OCI-M2 (cell line): ENCODE measurements around the gene ADGRD2.

Source experiments
- DNase-seq: peaks from one replicate; lab custom pipeline; 2025; ENCODE audit not compliant: unreplicated experiment; lab: John Stamatoyannopoulos, UW

The ADGRD2 gene

DNA sequence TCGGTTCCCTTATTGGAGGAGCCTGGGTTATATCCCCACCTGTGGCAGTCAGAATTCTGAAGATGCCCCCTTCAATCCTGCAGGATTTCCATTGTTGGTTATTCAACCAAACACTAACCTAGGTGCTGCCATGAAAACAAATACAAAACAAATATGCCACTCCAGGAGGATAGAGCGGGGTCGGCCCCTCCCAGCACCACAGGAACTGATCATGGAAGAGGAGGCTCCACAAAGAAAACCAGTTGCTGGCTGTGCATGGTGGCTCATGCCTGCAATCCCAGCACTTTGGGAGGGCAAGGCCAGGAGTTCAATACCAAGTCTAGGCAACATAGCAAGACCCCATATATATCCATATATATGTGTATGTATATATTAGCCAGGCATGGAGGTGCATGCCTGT lies 13.2 kb upstream of the ADGRD2 start:
- no peak for DNase-seq

GRCh38 chr9:124438091-124438490 lies 12.2 kb upstream of the ADGRD2 start:
- DNase-seq = no peak

- DNase-seq = no peak
Measured at GRCh38 chr9:124439086-124439485, 11.2 kb upstream of the ADGRD2 start.

DNA sequence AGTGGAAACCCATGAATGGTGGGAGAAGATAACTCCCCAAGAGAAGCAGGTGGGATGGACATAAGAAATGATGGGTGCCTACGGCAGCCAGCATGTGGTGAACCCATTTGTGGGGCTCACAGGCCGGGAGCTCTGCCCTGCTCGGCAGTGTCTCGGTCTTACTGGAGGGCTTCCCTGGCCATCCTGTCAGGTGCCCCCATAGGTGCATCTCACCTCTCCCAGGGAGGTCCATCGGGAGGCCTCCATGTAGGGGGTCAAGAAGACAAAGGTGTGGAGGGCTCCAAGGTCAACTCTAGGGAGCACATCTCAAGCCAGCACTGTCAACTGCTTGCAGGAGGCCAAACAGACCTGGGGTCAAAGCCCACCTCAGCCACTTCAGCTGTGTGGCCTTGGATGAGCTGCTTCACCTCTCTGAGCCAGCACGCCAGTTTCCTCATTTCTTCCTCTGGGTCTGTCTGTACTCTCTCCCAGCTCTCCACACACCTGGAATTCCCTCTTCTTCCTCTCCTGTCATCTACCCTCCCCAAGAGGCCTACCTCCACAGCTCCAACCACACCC lies 10.5 kb upstream of the ADGRD2 start:
- DNase-seq = no peak

GRCh38 chr9:124440786-124441185 lies 9.5 kb upstream of the ADGRD2 start:
- no peak for DNase-seq

GRCh38 chr9:124441291-124441690 lies 9.0 kb upstream of the ADGRD2 start:
- DNase-seq = no peak

DNA sequence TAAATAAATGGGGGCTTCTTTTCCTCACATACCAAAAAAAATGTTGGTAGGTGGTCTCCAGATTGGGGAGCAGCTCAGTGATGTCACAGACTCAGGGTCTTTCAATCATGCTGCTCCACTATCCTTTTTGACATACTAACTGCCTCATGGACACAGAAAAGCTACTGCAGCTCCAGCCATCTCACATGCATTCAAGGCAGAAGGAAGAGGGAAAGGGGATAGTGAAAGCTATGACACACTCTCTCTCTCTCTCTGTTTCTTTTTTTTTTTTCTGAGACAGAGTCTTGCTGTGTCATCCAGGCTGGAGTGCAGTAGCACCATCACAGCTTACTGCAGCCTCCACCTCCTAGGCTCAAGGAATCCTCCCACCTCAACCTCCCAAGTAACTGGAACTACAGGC lies 7.9 kb upstream of the ADGRD2 start:
- no peak for DNase-seq

DNA sequence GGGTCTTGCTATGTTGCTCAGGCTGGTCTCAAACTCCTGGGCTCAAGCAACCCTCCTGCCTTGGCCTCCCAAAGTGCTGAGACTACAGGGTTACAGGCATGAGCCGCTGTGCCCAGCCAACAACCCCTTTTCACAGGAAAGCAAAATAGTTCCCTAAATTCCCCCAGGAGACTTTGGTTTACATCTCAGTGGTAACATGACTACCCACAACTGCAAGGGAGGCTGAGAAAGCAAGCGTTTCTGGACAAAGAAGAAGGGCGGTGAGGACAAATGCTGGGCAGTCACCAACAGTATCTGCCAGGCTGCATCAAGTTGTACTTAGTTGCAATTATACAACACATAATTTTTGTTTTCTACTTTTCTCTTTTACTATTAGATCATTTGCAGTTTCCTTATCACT lies 7.4 kb upstream of the ADGRD2 start:
- no peak for DNase-seq

DNA sequence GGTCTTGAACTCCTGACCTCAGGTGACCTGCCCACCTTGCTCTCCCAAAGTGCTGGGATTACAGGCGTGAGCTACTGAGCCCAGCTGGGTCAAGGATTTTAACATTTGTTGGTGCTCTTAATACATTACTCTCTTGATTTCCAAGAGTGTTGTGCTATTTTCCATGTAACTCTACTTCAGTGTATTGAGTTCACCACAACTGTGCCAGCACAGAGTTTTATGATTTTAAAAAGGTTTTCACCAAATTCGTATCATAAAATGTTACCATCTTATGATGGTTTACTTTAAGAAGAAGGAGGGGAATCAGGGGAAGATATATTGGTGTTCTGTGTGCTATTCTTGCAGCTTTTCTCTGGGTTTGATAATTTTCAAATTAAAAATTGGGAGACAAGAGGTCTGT lies 6.6 kb upstream of the ADGRD2 start:
- DNase-seq = no peak

DNA sequence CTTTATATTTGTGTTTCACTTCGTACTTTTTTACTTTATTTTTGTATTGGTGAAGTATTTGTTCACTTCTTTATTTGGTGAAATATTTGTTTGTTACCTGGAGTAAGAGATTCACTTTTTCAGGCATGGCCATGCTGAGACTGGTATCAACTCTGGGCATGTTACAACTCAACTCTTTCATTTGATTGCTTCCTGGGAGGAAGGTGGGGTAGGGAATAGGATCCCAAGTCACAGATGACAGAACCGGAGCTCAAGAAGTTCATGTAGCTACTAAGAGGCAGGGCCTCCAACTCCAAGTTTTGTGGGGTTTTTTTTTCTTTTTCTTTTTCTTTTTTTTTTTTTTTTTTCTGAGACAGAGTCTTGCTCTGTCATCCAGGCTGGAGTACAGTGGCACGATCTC lies 6.1 kb upstream of the ADGRD2 start:
- DNase-seq = no peak

DNA sequence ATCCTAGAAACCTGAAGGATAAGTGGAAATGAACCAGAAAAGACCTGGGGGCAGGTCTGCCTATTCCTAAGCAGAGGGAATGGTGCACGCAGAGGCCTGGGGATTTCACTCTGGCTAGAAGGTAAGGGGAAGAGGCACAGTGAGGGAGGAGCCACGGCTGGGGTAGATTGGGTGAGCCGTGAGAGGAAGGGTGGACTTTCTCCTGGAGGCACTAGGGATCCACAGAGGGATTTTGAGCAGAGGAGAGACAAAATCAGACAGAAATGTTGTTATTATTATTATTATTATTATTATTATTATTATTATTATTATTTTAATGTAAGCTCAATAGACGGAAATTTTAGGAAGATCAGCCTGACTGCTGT lies 3.0 kb upstream of the ADGRD2 start:
- no peak for DNase-seq

GRCh38 chr9:124448019-124448418 lies 2.2 kb upstream of the ADGRD2 start:
- DNase-seq = no peak

DNA sequence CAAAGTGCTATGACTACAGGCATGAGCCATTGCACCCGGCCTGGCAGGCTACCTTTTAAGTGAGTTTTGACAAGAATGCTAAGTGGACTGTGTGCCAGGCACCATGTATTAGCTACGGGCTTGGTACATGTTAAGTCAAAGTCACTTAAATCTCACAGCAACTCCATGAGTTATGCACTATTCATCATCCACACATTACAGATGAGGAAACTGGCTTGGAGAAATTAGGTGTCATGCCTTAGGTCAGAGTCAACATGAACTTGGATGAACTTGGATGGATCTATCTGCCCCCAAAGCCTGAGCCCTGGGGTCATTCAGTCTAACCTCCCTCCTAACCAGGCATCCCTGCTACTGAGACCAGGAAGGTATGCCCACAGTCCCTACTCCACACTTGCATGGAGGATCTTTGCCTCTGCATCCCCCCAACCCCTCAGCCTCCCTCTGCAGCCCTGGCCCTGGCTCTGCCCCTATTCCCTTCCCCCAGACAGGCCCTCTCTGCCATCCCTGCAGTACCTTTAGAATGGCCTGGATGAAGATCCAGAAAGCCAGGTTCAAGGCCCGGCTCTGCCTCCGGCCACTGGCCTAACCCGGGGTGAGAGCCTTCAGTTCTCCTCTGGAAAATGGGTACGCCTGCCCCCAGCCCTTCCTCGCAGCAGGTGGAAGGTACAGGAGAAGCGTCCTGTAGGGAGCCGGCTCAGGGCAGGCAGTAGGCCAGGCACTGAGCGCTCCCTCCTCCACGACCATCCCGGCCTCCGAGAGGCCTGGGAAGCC lies 685 bp upstream of the ADGRD2 start:
- no peak for DNase-seq

DNA sequence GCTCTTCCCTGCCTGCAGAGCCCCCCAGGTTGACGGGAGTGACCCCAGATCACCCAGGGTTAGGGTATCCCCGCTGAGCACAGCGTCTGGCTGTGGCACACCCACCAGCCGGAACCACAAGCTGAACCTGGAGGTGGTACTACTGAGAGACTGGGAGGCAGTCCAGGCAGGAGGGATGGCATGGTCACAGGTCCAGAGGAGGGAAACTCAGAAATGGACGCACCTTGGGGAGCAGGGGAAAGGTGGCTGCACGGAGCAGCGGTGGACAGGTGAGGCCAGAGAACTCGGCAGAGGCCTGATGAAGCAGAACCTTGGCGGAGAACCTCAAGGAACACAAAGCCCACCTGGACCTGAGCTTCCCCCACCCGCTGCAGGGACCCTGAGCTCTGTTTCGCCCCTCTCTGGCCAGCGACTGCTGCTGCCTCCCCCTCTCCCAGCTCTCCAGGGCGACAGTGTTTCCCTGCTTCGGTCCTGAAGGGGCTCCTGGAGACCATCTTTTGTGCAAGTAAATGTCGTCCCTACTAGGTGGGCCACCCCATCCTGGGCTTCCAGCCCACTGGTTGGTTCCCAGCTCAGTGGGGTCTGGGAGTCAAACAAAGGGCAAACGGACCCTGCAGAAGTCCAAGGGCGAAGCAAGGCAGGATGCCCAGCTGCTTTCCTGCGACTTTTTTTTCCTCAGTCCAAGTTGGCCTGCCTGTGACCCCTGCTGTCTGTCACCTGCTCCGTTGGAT lies 845 bp downstream of the ADGRD2 start:
- DNase-seq = no peak

- no peak for DNase-seq
Measured at GRCh38 chr9:124452326-124452725, 2.1 kb downstream of the ADGRD2 start.

DNA sequence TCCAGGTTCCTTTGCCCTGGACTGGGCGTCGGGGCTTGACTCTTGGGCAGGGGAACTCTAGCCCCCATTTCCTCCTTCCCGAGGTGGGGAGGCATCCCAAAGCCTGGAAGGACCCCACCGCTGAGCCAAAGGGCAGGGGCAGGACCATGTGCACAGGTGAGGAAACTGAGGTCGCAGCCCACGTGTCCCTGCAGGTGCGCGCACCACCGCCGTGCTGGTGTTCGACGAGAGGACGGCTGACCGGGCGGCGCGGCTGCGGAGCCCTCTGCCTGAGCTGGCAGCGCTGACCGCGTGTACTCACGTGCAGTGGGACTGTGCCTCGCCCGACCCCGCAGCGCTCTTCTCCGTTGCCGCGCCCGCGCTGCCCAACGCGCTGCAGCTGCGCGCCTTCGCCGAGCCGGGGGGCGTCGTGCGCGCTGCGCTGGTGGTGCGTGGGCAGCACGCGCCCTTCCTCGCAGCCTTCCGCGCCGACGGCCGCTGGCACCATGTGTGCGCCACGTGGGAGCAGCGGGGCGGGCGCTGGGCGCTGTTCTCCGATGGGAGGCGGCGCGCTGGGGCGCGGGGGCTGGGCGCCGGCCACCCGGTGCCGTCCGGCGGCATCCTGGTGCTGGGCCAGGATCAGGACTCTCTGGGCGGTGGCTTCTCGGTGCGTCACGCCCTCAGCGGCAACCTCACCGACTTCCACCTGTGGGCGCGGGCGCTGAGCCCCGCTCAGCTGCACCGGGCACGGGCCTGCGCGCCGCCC lies 2.8 kb downstream of the ADGRD2 start:
- DNase-seq = no peak

DNA sequence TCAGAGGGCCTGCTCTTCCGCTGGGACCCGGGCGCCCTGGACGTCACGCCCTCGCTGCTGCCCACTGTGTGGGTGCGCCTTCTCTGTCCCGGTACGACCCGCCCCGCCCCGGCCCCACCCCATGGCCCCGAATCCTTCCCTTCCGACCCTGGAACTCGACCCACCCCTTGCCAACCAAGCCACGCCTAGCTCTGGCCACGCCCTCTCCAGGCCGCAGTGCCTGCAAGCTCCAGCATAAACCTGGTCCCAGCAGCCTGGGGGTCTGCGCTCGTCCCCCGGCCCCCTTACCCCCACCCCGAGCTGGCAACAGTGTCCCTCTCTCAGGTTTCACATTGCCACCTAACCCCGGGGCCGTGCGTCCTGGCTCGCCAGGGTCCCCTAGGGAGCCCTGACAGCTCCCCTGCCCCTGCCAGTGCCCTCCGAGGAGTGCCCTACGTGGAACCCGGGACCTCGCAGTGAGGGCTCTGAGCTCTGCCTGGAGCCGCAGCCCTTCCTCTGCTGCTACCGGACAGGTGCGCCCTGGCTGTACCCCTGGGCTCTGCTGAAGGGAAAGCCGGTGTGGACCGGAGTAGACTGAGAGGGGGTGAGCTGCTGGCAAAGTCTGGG lies 3.4 kb downstream of the ADGRD2 start:
- DNase-seq = no peak

DNA sequence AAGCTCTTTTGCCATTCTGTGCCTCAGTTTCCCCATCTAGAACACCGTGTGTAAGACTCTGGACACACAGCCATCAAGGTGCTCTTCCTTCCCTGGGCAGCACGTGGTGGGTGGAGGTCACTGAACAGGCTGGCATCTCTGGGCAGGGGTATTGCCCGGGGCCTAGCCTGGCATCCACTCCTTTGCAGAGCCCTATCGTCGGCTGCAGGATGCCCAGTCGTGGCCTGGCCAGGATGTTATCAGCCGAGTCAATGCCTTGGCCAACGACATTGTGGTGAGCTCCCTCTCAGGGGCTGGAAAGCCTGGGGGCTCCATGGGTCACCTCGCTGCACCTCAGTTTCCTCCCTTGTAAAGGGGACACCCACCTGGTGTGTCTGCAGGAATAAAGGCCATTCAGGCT lies 4.0 kb downstream of the ADGRD2 start:
- DNase-seq = no peak

DNA sequence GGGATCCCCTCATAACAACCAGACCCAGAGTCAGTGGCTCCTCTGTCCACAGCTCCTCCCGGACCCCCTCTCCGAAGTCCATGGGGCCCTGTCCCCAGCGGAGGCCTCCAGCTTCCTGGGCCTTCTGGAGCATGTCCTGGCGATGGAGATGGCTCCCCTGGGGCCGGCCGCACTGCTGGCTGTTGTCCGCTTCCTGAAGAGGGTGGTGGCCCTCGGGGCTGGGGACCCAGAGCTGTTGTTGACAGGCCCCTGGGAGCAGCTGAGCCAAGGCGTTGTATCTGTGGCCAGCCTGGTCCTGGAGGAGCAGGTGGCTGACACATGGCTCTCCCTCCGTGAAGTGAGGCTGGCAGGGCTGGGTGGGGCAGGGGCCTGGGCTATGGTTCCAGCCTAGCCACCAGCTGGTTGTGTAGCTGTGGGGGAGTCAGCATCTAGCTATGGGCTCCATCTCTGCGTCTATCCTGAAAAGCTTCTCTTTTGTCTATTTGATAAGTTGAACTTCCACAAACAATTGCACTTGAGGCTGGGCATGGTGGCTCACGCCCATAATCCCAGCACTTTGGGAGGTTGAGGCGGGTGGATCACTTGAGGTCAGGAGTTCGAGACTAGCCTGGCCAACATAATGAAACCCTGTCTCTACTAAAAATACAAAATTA lies 4.7 kb downstream of the ADGRD2 start:
- DNase-seq = no peak

- DNase-seq = no peak
Measured at GRCh38 chr9:124455820-124456219, 5.6 kb downstream of the ADGRD2 start.
